OCI-LY1 (cell line): ENCODE data around the gene CCDC150.

Experiments
- H2AFZ ChIP-seq: fragments of 200-600 bp; sonication (generic), shearing (Covaris generic); 2 replicates; pipeline ENCODE4 v1.6.0; 2014; ENCODE audit warnings: antibody characterized with exemption, mild to moderate bottlenecking, low read length
- H3F3A ChIP-seq: fragments of 200-600 bp; sonication (generic), shearing (Covaris generic); 2 replicates; pipeline ENCODE4 v1.6.0; 2014; ENCODE audit warnings: mild to moderate bottlenecking, antibody characterized with exemption, low read length, moderate library complexity; ENCODE audit not compliant: insufficient read depth
- H3K27ac ChIP-seq: fragments of 200-600 bp; sonication (generic); 2 replicates; pipeline ENCODE4 v1.5.1; 2014; ENCODE audit warnings: low read length, mixed run types, mild to moderate bottlenecking, low read depth; ENCODE audit not compliant: poor library complexity, severe bottlenecking
- H3K27me3 ChIP-seq: fragments of 200-600 bp; sonication (generic); 2 replicates; pipeline ENCODE4 v1.6.0; 2014; ENCODE audit warnings: antibody characterized with exemption, mild to moderate bottlenecking, low read length, moderate library complexity; ENCODE audit not compliant: insufficient read depth
- H3K36me3 ChIP-seq: fragments of 200-600 bp; sonication (generic); 2 replicates; pipeline ENCODE4 v1.6.1; 2014; ENCODE audit warnings: mild to moderate bottlenecking, antibody characterized with exemption, low read length, moderate library complexity, mixed read lengths; ENCODE audit not compliant: insufficient read depth
- H3K4me1 ChIP-seq: fragments of 200-600 bp; sonication (generic); 2 replicates; pipeline ENCODE4 v1.5.1; 2014; ENCODE audit warnings: mild to moderate bottlenecking, low read length, moderate library complexity; ENCODE audit not compliant: insufficient read depth, severe bottlenecking
- H3K4me2 ChIP-seq: fragments of 200-600 bp; sonication (generic), shearing (Covaris generic); 2 replicates; pipeline ENCODE4 v1.6.1; 2014; ENCODE audit warnings: low read length
- H3K4me3 ChIP-seq: fragments of 200-600 bp; sonication (generic); 2 replicates; pipeline ENCODE4 v1.5.1; 2014; ENCODE audit warnings: low read length, low read depth, mild to moderate bottlenecking, mixed read lengths; ENCODE audit not compliant: poor library complexity, severe bottlenecking
- H3K79me2 ChIP-seq: fragments of 200-600 bp; shearing (Covaris generic); 2 replicates; pipeline ENCODE4 v1.6.1; 2016; ENCODE audit warnings: mixed run types, low read length, mixed read lengths; ENCODE audit not compliant: insufficient read depth
- H3K9ac ChIP-seq: fragments of 200-600 bp; sonication (generic), shearing (Covaris generic); 2 replicates; pipeline ENCODE4 v1.6.1; 2014; ENCODE audit warnings: mild to moderate bottlenecking, low read length, mixed read lengths
- H3K9me2 ChIP-seq: fragments of 200-600 bp; sonication (generic), shearing (Covaris generic); 2 replicates; pipeline ENCODE4 v1.6.1; 2014; ENCODE audit warnings: low read depth, mild to moderate bottlenecking, low read length, mixed read lengths
- H3K9me3 ChIP-seq: fragments of 200-600 bp; shearing (Covaris generic); 2 replicates; pipeline ENCODE4 v1.6.1; 2014; ENCODE audit warnings: low read length, mixed read lengths
- H4K20me1 ChIP-seq: fragments of 200-600 bp; sonication (generic), shearing (Covaris generic); 2 replicates; pipeline ENCODE4 v1.6.0; 2016; ENCODE audit warnings: mild to moderate bottlenecking, low read length; ENCODE audit not compliant: insufficient read depth
- CTCF ChIP-seq: fragments of 200-600 bp; sonication (generic), shearing (Covaris generic); IDR thresholded peaks from 2 replicates; pipeline ENCODE4 v1.5.1; 2017; ENCODE audit warnings: mild to moderate bottlenecking, antibody characterized with exemption, low read length, moderate library complexity, mixed read lengths
- EZH2 ChIP-seq: fragments of 200-600 bp; sonication (generic), shearing (Covaris generic); IDR thresholded peaks from 2 replicates; pipeline ENCODE4 v1.8.0; 2017; ENCODE audit warnings: borderline replicate concordance, mixed run types, mild to moderate bottlenecking, antibody characterized with exemption, low read length, moderate library complexity, mixed read lengths

CCDC150 gene

GRCh38 chr2:196655761-196656160, 16.2 kb downstream of the CCDC150 start:
- Histone ChIP-seq H2AFZ (no peak overlapping the region), H3K36me3 (peaks cover 82% of the 10 kb centered on the region), H3K79me2 (peaks cover 2% of the 10 kb centered on the region; the same call in 1 of the 2 replicates), H3K4me1 (no peaks in the 10 kb centered on the region), H3K9me2 (no peaks in the 10 kb centered on the region), H3K4me2 (no peak overlapping the region), H3K4me3 (no peak overlapping the region), H3K9ac (no peak overlapping the region), H3K27ac (no peak overlapping the region), H3F3A (no peaks in the 10 kb centered on the region), H4K20me1 (no peaks in the 10 kb centered on the region), H3K9me3 (peaks cover 28% of the 10 kb centered on the region), H3K27me3 (no peaks in the 10 kb centered on the region)
- TF ChIP-seq EZH2 (no peak), CTCF (no peak)

GRCh38 chr2:196657333-196657732, 17.8 kb downstream of the CCDC150 start:
- TF ChIP-seq CTCF = no peak
- no peak for TF ChIP-seq EZH2
- H3K4me3 ChIP-seq = no peak overlapping the region
- H4K20me1 ChIP-seq = no peaks in the 10 kb centered on the region
- no peaks in the 10 kb centered on the region for H3F3A ChIP-seq
- H3K9ac ChIP-seq = no peak overlapping the region
- no peak overlapping the region for H3K4me2 ChIP-seq
- H2AFZ ChIP-seq = no peak overlapping the region
- no peaks in the 10 kb centered on the region for H3K9me2 ChIP-seq
- no peak overlapping the region for H3K27ac ChIP-seq
- peaks cover 79% of the 10 kb centered on the region for H3K36me3 ChIP-seq
- H3K4me1 ChIP-seq = no peaks in the 10 kb centered on the region
- H3K79me2 ChIP-seq = no peaks in the 10 kb centered on the region
- peaks cover 19% of the 10 kb centered on the region for H3K9me3 ChIP-seq
- no peaks in the 10 kb centered on the region for H3K27me3 ChIP-seq

GRCh38 chr2:196659844-196660243, 20.3 kb downstream of the CCDC150 start:
- no peaks in the 10 kb centered on the region for H3F3A ChIP-seq
- H3K27me3 ChIP-seq = no peaks in the 10 kb centered on the region
- H3K27ac ChIP-seq = no peak overlapping the region
- peaks cover 61% of the 10 kb centered on the region for H3K36me3 ChIP-seq
- H3K9me2 ChIP-seq = no peaks in the 10 kb centered on the region
- H3K4me1 ChIP-seq = no peaks in the 10 kb centered on the region
- peaks cover 3% of the 10 kb centered on the region; the same call in 1 of the 2 replicates for H3K9me3 ChIP-seq
- TF ChIP-seq EZH2 (no peak), CTCF (no peak)
- H2AFZ ChIP-seq = no peak overlapping the region
- no peak overlapping the region for H3K9ac ChIP-seq
- H4K20me1 ChIP-seq = no peaks in the 10 kb centered on the region
- H3K4me3 ChIP-seq = no peak overlapping the region
- H3K79me2 ChIP-seq = no peaks in the 10 kb centered on the region
- no peak overlapping the region for H3K4me2 ChIP-seq
